22Rv1 (cell line): ENCODE results near the gene OR5I1.

ENCODE experiments used
- CTCF ChIP-seq: fragments of 450-650 bp; IDR thresholded peaks from 2 replicates; pipeline ENCODE4 v1.5.1; 2017; ENCODE audit warnings: mild to moderate bottlenecking
- ZFX ChIP-seq: fragments of 450-650 bp; IDR thresholded peaks from 2 replicates; pipeline ENCODE4 v1.6.1; 2017; ENCODE audit warnings: antibody characterized with exemption, borderline replicate concordance

GRCh38 chr11:55970935-55971334 lies 34.7 kb upstream of the OR5I1 start:
- TF ChIP-seq CTCF: no peak
- TF ChIP-seq ZFX: no peak
